Peyer's patch (tissue), 4 donors: ENCODE data around the gene NCBP2. TPM values are rescaled to one million over a fixed set of nuclear protein-coding genes. Genes with fewer than 3 reads are reported as not detected.

Experiments
- DNase-seq, 3 donors: peaks; one replicate each; pipeline ENCODE4 v3.0.0-alpha.2; 2017 to 2019
- H3K27ac ChIP-seq, 4 donors: fragments of 200-600 bp; sonication (generic); one replicate each; pipeline ENCODE4 v1.5.1; 2016 to 2019
- H3K27me3 ChIP-seq, 2 donors: fragments of 200-600 bp; sonication (generic); one replicate each; pipeline ENCODE4 v1.5.1; 2019
- H3K36me3 ChIP-seq, 3 donors: fragments of 200-600 bp; sonication (generic); one replicate each; pipeline ENCODE4 v1.5.1; 2016 to 2019
- H3K4me1 ChIP-seq, 4 donors: fragments of 200-600 bp; sonication (generic); one replicate each; pipeline ENCODE4 v1.5.1; 2016 to 2019
- H3K4me3 ChIP-seq, 4 donors: fragments of 200-600 bp; sonication (generic); 1 replicate in 3 of 4; 2 replicates in 1 of 4; pipeline ENCODE4 v1.5.1; 2016 to 2019; ENCODE audit warnings: mild to moderate bottlenecking in 1 of 4
- H3K9me3 ChIP-seq, 4 donors: fragments of 200-600 bp; sonication (generic); one replicate each; pipeline ENCODE4 v1.5.1; 2016 to 2019; ENCODE audit warnings: mild to moderate bottlenecking in 1 of 4
- POLR2A ChIP-seq, 2 donors: fragments of 450-650 bp; IDR thresholded peaks; one replicate each; pipeline ENCODE4 v1.5.1; 2017; ENCODE audit warnings: antibody characterized with exemption in 2 of 2, mild to moderate bottlenecking in 2 of 2, moderate library complexity in 2 of 2
- total RNA-seq, 4 donors: library from RNA; depleted of rRNA; stranded (reverse); fragments of >200 nt; gene quantifications; one replicate each; pipeline ENCODE4 v1.1.0, GENCODE V29; 2016
- TF ChIP-seq, protein P1 (sequence below), 6 experiments: fragments of 450-650 bp in 4 of 6; fragments of 200-600 bp in 2 of 6; sonication (generic) in 1 of 6; IDR thresholded peaks; one replicate each; pipeline ENCODE4 v1.5.1; 2017 to 2019; ENCODE audit warnings: antibody characterized with exemption in 6 of 6, mild to moderate bottlenecking in 3 of 6, moderate library complexity in 1 of 6

NCBP2 gene
- total RNA-seq, 4 donors from 2014 or later = 21.7 to 61.1 (median 31.8) TPM

- TF ChIP-seq, protein P1, sequence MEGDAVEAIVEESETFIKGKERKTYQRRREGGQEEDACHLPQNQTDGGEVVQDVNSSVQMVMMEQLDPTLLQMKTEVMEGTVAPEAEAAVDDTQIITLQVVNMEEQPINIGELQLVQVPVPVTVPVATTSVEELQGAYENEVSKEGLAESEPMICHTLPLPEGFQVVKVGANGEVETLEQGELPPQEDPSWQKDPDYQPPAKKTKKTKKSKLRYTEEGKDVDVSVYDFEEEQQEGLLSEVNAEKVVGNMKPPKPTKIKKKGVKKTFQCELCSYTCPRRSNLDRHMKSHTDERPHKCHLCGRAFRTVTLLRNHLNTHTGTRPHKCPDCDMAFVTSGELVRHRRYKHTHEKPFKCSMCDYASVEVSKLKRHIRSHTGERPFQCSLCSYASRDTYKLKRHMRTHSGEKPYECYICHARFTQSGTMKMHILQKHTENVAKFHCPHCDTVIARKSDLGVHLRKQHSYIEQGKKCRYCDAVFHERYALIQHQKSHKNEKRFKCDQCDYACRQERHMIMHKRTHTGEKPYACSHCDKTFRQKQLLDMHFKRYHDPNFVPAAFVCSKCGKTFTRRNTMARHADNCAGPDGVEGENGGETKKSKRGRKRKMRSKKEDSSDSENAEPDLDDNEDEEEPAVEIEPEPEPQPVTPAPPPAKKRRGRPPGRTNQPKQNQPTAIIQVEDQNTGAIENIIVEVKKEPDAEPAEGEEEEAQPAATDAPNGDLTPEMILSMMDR (IDR thresholded peaks at IDR 0.05) = no peak
- TF ChIP-seq POLR2A (IDR thresholded peaks at IDR 0.05) = no peak
- peak in 1 of 3 donors; percentile 28 for DNase-seq
- peak overlapping the region in 2 of 4 donors; percentile 70 to 73 for H3K27ac ChIP-seq
Observed at GRCh38 chr3:196962930-196963630, 20.8 kb upstream of the NCBP2 start.

GRCh38 chr3:196962108-196962929 lies 20.0 kb upstream of the NCBP2 start:
- no peaks in the 10 kb centered on the region for H3K27me3 ChIP-seq
- H3K4me3 ChIP-seq = no peak overlapping the region
- H3K4me1 ChIP-seq = peaks cover 0 to 22% (median 0%) of the 10 kb centered on the region in 4 donors
- TF ChIP-seq, protein P1 (IDR thresholded peaks at IDR 0.05) = no peak
- H3K9me3 ChIP-seq = no peaks in the 10 kb centered on the region
- peak in 1 of 3 donors; percentile 42 for DNase-seq
- H3K36me3 ChIP-seq = peaks cover 0 to 25% (median 0%) of the 10 kb centered on the region in 3 donors
- peak overlapping the region in 2 of 4 donors; percentile 70 to 73 for H3K27ac ChIP-seq

More at GRCh38 chr3:196962930-196963630, 20.8 kb upstream of the NCBP2 start:
- no peaks in the 10 kb centered on the region for H3K9me3 ChIP-seq
- no peaks in the 10 kb centered on the region for H3K27me3 ChIP-seq
- peaks cover 0 to 30% (median 1%) of the 10 kb centered on the region in 4 donors for H3K4me1 ChIP-seq
- H3K4me3 ChIP-seq = no peak overlapping the region
- H3K36me3 ChIP-seq = peaks cover 0 to 25% (median 0%) of the 10 kb centered on the region in 3 donors

GRCh38 chr3:196954832-196955231 lies 12.5 kb upstream of the NCBP2 start:
- no peak for DNase-seq

GRCh38 chr3:196951371-196951770 lies 9.0 kb upstream of the NCBP2 start:
- Histone ChIP-seq H3K4me1 (no peaks in the 10 kb centered on the region), H3K27ac (no peak overlapping the region), H3K27me3 (no peaks in the 10 kb centered on the region), H3K36me3 (peaks cover 0 to 5% (median 0%) of the 10 kb centered on the region in 3 donors), H3K9me3 (no peaks in the 10 kb centered on the region), H3K4me3 (no peak overlapping the region)
- no peak for TF ChIP-seq POLR2A (IDR thresholded peaks at IDR 0.05)
- TF ChIP-seq, protein P1 (IDR thresholded peaks at IDR 0.05) = no peak
- DNase-seq = no peak

More at GRCh38 chr3:196954832-196955231, 12.5 kb upstream of the NCBP2 start:
- Histone ChIP-seq H3K4me3 (no peak overlapping the region), H3K27me3 (no peaks in the 10 kb centered on the region), H3K9me3 (no peaks in the 10 kb centered on the region), H3K27ac (no peak overlapping the region), H3K4me1 (no peaks in the 10 kb centered on the region), H3K36me3 (peaks cover 0 to 5% (median 0%) of the 10 kb centered on the region in 3 donors)
- TF ChIP-seq, protein P1 (IDR thresholded peaks at IDR 0.05) = no peak

GRCh38 chr3:196949750-196950149 lies 7.4 kb upstream of the NCBP2 start:
- H3K27me3 ChIP-seq = no peaks in the 10 kb centered on the region
- H3K4me1 ChIP-seq = no peaks in the 10 kb centered on the region
- H3K4me3 ChIP-seq = no peak overlapping the region
- H3K27ac ChIP-seq = no peak overlapping the region
- TF ChIP-seq, protein P1 (IDR thresholded peaks at IDR 0.05) = no peak
- TF ChIP-seq POLR2A (IDR thresholded peaks at IDR 0.05) = no peak
- no peak for DNase-seq
- H3K36me3 ChIP-seq = peaks cover 0 to 11% (median 0%) of the 10 kb centered on the region in 3 donors
- no peaks in the 10 kb centered on the region for H3K9me3 ChIP-seq
